B cell (primary cell): ENCODE results near the gene NCOA7. TPM values are rescaled to one million over a fixed set of nuclear protein-coding genes. Genes with fewer than 3 reads are reported as not detected.

Source experiments
- ATAC-seq: fragments of 200-7000 bp; cut with Tn5 transposase; one replicate; pipeline ENCODE4 v1.10.0; 2021; ENCODE audit warnings: low read depth, mild to moderate bottlenecking, moderate number of reproducible peaks, moderate library complexity
- CTCF ChIA-PET: fragments of 350-600 bp; sonication (Branson Sonifier 250); formaldehyde crosslinking; loops from one replicate; lab custom pipeline; 2021; ENCODE audit warnings: antibody characterized with exemption, inconsistent platforms; lab: Charles Lee
- POLR2A ChIA-PET: fragments of 350-600 bp; sonication (Branson Sonifier 250); formaldehyde crosslinking; loops from one replicate; lab custom pipeline; 2021; ENCODE audit warnings: antibody characterized with exemption; lab: Charles Lee
- DNase-seq: peaks from one replicate; pipeline ENCODE4 v3.0.0; 2013
- H2AFZ ChIP-seq: 2 replicates; pipeline ENCODE4 v1.6.1; 2012; ENCODE audit warnings: mild to moderate bottlenecking, low read depth, low read length; ENCODE audit not compliant: insufficient read depth, poor library complexity, severe bottlenecking
- H3K27ac ChIP-seq, 2 donors: 1 replicate in 1 of 2; 2 replicates in 1 of 2; pipeline ENCODE4 v1.5.1; 2012 to 2013; ENCODE audit warnings: low read length in 2 of 2, mild to moderate bottlenecking in 2 of 2, moderate library complexity in 1 of 2
- H3K27me3 ChIP-seq, 4 experiments: fragments of 200-600 bp in 1 of 4; sonication (generic) in 1 of 4; replicated peaks in 1 of 4; 1 replicate in 2 of 4; 2 replicates in 2 of 4; pipeline versions ENCODE4 v1.6.1 to v1.7.0; 2013 to 2016; ENCODE audit warnings: low read length in 3 of 4, mild to moderate bottlenecking in 2 of 4, mixed read lengths in 1 of 4, moderate library complexity in 1 of 4; ENCODE audit not compliant: insufficient read depth in 4 of 4, control insufficient read depth in 3 of 4; ENCODE audit errors: control extremely low read depth in 1 of 4
- H3K36me3 ChIP-seq, 2 experiments: replicated peaks in 1 of 2; 1 replicate in 1 of 2; 2 replicates in 1 of 2; pipeline versions ENCODE4 v1.6.1 to v1.7.1; 2013; ENCODE audit warnings: low read length in 1 of 2; ENCODE audit not compliant: insufficient read depth in 2 of 2, control insufficient read depth in 1 of 2; ENCODE audit errors: control extremely low read depth in 1 of 2, extremely low read depth in 1 of 2
- H3K4me1 ChIP-seq, 2 donors: fragments of 200-600 bp in 1 of 2; sonication (generic) in 1 of 2; 1 replicate in 1 of 2; 2 replicates in 1 of 2; pipeline versions ENCODE4 v1.5.1 to v1.6.1; 2013 to 2017; ENCODE audit warnings: low read length in 2 of 2; ENCODE audit not compliant: control insufficient read depth in 2 of 2, insufficient read depth in 2 of 2
- H3K4me2 ChIP-seq: replicated peaks from 2 replicates; pipeline ENCODE3; 2012; ENCODE audit warnings: mild to moderate bottlenecking, low read depth, low read length; ENCODE audit not compliant: poor library complexity, severe bottlenecking
- H3K4me3 ChIP-seq, 5 experiments: fragments of 200-600 bp in 1 of 5; sonication (generic) in 1 of 5; 1 replicate in 3 of 5; 2 replicates in 2 of 5; pipeline versions ENCODE4 v1.5.1 to v1.7.0; 2011 to 2016; ENCODE audit warnings: low read length in 4 of 5, mild to moderate bottlenecking in 4 of 5, low read depth in 2 of 5, control low read depth in 1 of 5, moderate library complexity in 1 of 5; ENCODE audit not compliant: insufficient read depth in 1 of 5; ENCODE audit errors: control extremely low read depth in 1 of 5, extremely low read depth in 1 of 5
- H3K79me2 ChIP-seq: fragments of 200-600 bp; sonication (generic); one replicate; pipeline ENCODE4 v1.6.0; 2016; ENCODE audit warnings: low read length; ENCODE audit not compliant: control insufficient read depth, insufficient read depth
- H3K9ac ChIP-seq: fragments of 200-600 bp; sonication (generic); 2 replicates; pipeline ENCODE4 v1.6.1; 2017; ENCODE audit warnings: mild to moderate bottlenecking, low read length, moderate library complexity
- H3K9me3 ChIP-seq, 3 donors: one replicate each; pipeline versions ENCODE4 v1.6.1 to v1.7.1; 2013; ENCODE audit warnings: low read length in 2 of 3; ENCODE audit not compliant: control insufficient read depth in 2 of 3, insufficient read depth in 1 of 3; ENCODE audit errors: control extremely low read depth in 1 of 3
- H4K20me1 ChIP-seq: 2 replicates; pipeline ENCODE4 v1.6.0; 2012; ENCODE audit warnings: mild to moderate bottlenecking, low read length; ENCODE audit not compliant: insufficient read depth, control insufficient read depth, poor library complexity, severe bottlenecking
- H3K27ac Mint-ChIP-seq: one replicate; pipeline ENCODE4 v1.8.0; 2021; ENCODE audit warnings: mixed read lengths
- H3K27me3 Mint-ChIP-seq: one replicate; pipeline ENCODE4 v1.8.0; 2021; ENCODE audit warnings: mixed read lengths
- H3K4me1 Mint-ChIP-seq: one replicate; pipeline ENCODE4 v1.8.0; 2021; ENCODE audit warnings: mixed read lengths
- H3K4me3 Mint-ChIP-seq: one replicate; pipeline ENCODE4 v1.8.0; 2021; ENCODE audit warnings: mixed read lengths
- H3K9me3 Mint-ChIP-seq: one replicate; pipeline ENCODE4 v1.8.0; 2022; ENCODE audit warnings: mixed read lengths; ENCODE audit not compliant: insufficient read depth
- EZH2 ChIP-seq: IDR thresholded peaks from 2 replicates; pipeline ENCODE4 v1.6.1; 2012; ENCODE audit warnings: borderline replicate concordance, low read depth, mild to moderate bottlenecking, moderate library complexity, low read length; ENCODE audit not compliant: insufficient read depth, poor library complexity, severe bottlenecking
- WGBS: methylation state at CpG from one replicate; pipeline ENCODE4 v1.1.5; 2013; ENCODE audit warnings: missing lambda C conversion rate; ENCODE audit not compliant: insufficient coverage; 5-methylcytosine and 5-hydroxymethylcytosine counted together
- intact Hi-C: fragments of 100-400 bp; cut with micrococcal nuclease; formaldehyde crosslinking; loops from one replicate; pipeline ENCODE4 v1.10.0; 2022
- polyA plus RNA-seq: library from polyadenylated mRNA; depleted of rRNA; stranded (reverse); fragments of >200 nt; gene quantifications from 2 replicates; pipeline ENCODE4 v1.2.3, GENCODE V29; 2012
- total RNA-seq, 2 donors: library from RNA; stranded (reverse); fragments of 120-200 nt in 1 of 2; gene quantifications; 1 replicate in 1 of 2; 2 replicates in 1 of 2; pipeline versions ENCODE4 v1.2.3 to v1.2.4, GENCODE V29; 2013 to 2022
- TF ChIP-seq, protein P1 (sequence below): fragments of 200-600 bp; IDR thresholded peaks from one replicate; pipeline ENCODE4 v1.8.0; 2022; ENCODE audit warnings: antibody characterized with exemption, mild to moderate bottlenecking

Gene NCOA7
- total and polyA plus RNA-seq, 2 donors (not counting 1 experiment from before 2014, with no cell fraction given): 10.9 to 27.4 TPM

DNA sequence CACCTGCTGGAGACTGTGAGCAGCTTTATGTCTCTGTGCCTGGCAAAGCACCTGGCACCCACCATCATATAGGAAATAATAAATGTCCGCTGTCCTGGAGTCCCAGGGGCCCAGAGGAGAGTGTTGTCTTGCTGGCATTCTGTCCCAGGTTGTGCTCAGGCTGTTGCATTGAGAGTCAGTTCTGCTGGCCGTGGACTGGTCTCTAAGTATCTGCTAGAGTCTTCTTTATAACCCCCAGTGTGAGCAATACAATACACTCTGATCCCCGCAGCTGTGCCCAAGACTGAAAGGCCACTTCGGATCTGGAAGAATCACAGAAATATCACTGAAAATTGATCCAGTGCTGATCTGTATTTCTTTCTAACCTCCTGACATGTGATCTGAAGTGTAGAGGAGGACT, 127.5 kb downstream of the NCOA7 start:
- TF ChIP-seq, protein P1, sequence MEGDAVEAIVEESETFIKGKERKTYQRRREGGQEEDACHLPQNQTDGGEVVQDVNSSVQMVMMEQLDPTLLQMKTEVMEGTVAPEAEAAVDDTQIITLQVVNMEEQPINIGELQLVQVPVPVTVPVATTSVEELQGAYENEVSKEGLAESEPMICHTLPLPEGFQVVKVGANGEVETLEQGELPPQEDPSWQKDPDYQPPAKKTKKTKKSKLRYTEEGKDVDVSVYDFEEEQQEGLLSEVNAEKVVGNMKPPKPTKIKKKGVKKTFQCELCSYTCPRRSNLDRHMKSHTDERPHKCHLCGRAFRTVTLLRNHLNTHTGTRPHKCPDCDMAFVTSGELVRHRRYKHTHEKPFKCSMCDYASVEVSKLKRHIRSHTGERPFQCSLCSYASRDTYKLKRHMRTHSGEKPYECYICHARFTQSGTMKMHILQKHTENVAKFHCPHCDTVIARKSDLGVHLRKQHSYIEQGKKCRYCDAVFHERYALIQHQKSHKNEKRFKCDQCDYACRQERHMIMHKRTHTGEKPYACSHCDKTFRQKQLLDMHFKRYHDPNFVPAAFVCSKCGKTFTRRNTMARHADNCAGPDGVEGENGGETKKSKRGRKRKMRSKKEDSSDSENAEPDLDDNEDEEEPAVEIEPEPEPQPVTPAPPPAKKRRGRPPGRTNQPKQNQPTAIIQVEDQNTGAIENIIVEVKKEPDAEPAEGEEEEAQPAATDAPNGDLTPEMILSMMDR: no peak
- no peak for TF ChIP-seq EZH2
- H2AFZ ChIP-seq: peak overlapping the region; percentile 76
- WGBS: 90% methylated on average over 2 of the region's 4 CpGs
- H3K9me3 Mint-ChIP-seq: no peaks in the 10 kb centered on the region
- H3K4me1 ChIP-seq: peaks cover 13 to 14% of the 10 kb centered on the region in 2 donors
- peak overlapping the region; percentile 54 for H3K9ac ChIP-seq
- POLR2A ChIA-PET: interaction anchor here (0.6 kb wide), 1 partner anchor 13 kb away, joined by 3 read pairs; no protein-coding TSS in a partner anchor
- peaks cover 7 to 11% of the 10 kb centered on the region in 2 experiments for H3K36me3 ChIP-seq
- CTCF ChIA-PET: interaction anchor here (1.0 to 2.8 kb wide), 3 partner anchors 12 to 126 kb away, joined by 3 to 15 read pairs (median 6); partner anchors contain the start of gene HINT3
- intact Hi-C loops: loop anchor here (2.0 kb wide), 1 partner anchor 127 kb away; the partner anchor contains the start of gene NCOA7
- no peaks in the 10 kb centered on the region for H3K27me3 Mint-ChIP-seq
- H3K27ac ChIP-seq: peak overlapping the region; percentile 50 to 85
- no peaks in the 10 kb centered on the region for H3K9me3 ChIP-seq
- peaks cover 21% of the 10 kb centered on the region for H3K4me1 Mint-ChIP-seq
- H4K20me1 ChIP-seq: no peaks in the 10 kb centered on the region
- H3K4me3 ChIP-seq: peak overlapping the region in 1 of 5 experiments; percentile 51
- no peak for DNase-seq
- no peaks in the 10 kb centered on the region for H3K27me3 ChIP-seq
- no peak overlapping the region for H3K4me3 Mint-ChIP-seq
- peak overlapping the region; percentile 68 for H3K27ac Mint-ChIP-seq
- no peak for ATAC-seq
- H3K4me2 ChIP-seq: peak overlapping the region; percentile 65
- H3K79me2 ChIP-seq: no peaks in the 10 kb centered on the region
